HG03469 (cell line): Measurements from ENCODE around the gene NSFL1C.
"Not testable (repeated sequence)": the region's sequence is repeated elsewhere in the genome, so short reads cannot be mapped to it uniquely, and the experiment has no call there.

ENCODE experiments used
- ATAC-seq: cut with Tn5 transposase; IDR thresholded peaks from one replicate; pipeline ENCODE4 v1.9.1; 2021; ENCODE audit warnings: mild to moderate bottlenecking, moderate library complexity, moderate number of reproducible peaks; ENCODE audit not compliant: unreplicated experiment

Gene NSFL1C

DNA sequence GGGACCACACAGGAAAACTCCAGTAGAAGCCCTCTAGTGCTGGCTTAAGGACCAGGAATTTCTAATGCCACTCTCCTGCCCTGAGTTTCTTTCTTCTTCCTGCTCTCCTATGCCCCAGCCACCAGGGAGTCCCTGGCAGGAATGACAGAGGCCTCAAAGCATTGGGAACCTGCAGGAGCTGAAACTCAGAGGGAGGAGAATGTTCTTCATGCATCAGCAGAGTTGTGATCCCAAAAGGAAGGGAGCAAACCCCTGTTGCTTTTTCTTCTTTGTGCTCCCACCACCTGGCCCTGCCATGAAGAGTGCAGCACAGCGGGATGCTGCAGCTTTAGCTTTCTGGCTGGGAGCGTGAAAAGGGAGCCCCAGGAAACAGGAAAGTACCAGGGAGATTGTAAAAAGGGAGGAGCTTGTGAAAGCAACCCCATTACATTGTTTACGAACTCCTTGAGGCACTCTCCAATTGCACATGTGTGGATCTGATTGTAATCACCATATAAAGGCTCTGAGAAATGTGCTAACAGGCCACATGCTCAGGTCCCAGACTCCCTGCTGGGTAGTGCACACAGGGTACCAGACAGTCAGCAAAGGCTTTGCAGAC is 39.1 kb downstream of the NSFL1C start:
- no peak for ATAC-seq

DNA sequence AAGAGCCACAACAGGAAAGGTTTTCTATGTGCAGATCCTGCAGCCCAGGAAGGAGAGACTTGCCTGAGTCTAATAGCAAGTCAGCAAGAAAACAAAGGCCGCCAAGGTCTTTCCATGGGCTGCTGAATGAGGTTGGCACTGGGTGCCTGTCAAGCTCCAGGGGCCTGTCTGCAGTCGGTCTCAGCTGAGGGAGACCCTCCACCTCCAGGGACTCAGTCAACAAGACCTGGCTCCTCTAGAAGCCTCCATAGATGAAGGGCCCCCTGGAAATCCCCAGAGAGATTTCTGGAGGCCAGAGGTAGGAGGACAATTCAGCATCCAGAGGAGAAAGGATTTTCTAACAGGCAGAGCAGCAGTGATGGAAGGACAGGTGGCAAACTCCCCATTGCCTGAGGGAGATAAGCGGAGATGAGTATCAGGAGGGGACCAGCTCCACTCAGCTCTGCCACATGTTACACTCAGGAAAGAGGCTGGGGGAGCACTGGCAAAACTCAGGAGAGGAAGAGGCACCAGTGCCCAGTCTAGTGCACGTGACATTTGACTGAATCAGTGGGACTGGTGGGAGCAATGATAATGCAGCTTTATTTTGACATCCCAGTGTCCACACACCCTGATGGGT is 40.3 kb downstream of the NSFL1C start:
- ATAC-seq = no peak

DNA sequence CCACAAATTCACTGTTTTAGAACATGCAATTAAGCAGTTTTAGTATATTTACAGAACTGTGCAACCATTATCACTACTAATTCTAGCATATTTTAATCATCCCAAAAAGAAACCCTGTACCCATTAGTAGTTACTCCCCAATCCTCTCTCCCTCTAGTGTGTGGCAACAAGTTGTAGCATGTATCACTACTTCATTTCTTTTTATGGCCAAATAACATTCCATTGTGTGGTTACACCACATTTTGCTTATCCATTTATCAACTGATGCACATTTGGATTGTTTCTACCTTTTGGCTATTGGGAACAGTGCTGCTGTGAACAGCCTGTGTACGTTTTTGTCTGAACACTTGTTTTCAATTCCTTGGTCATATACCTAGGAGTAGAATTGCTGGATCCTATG is 42.3 kb downstream of the NSFL1C start:
- ATAC-seq = no peak

DNA sequence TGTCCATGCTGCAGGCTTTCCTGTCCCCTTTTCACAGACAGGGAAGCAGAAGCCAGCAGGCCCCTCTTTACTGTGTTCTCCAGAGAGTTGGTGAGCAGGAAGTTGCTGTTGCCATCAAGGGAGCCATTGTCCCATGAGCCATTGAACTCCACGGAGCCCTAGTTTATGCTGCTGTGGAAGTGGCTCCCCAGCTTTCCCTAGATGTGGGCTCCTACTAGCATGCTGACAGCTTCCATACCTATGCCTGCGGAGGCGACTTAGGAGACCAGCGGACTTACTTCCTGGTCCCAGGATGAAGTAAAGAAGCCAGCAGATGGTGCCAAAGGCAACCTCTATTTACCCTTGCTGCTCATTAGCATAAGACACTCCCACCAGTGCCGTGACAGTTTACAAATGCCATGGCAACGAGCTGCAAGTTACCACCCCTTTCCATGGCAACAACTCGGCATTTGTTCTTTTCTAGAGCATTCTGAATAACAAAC is 43.0 kb downstream of the NSFL1C start:
- no peak for ATAC-seq

DNA sequence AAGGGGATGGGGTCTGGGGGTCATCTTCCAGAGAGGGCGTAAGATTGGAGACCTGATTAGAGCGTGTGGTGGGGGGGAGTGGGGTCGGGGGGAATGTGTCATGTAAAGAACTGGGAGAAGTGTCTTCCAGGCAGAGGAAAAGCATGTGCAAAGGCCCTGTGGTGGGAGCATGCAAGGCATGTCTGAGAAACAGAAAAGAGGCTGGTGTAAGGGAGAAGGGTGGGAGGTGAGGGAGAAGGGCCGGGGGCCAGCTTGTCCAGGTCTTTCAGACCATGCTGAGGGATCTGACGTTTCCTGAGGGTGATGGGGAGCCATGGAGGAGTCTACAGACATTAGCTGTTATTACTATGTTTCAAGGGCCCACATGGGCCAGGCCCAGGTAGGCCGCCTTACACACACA is 43.4 kb downstream of the NSFL1C start:
- no peak for ATAC-seq

DNA sequence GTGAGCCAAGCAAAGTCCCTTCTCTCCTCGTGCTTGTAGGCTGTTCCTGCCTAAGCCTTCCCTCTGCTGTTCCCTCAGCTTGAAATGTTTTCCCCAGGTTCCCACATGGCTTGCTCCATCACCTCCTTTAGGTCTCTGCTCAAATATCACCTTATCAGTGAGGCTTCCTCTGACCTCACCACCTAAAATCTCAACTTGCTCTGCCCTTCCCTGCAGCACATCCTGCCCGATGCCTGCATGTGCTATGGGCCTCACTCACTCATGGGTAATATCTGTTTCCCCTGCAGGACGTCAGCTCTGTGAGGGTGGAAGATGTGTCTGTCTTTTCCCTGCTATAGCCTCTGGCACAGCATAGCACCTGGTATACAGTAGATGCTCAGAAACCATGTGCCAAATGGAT is 43.9 kb downstream of the NSFL1C start:
- no peak for ATAC-seq

DNA sequence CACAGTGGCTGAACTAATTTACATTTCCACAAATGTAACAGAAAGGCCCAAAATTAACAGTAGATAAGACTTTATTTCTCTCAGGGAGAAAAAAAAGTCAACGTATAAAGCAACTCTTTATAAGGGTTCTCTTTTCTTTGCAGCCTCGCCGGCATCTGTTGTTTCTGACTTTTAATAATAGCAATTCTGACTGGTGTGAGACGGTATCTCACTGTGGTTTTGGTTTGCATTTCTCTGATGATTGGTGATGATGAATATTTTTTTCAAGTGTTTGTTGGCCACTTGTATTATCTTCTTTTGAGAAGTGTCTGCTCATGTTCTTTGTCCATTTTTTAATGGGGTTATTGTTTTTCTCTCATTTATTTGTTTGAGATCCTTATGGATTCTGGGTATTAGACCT is 46.6 kb downstream of the NSFL1C start:
- ATAC-seq = no peak

DNA sequence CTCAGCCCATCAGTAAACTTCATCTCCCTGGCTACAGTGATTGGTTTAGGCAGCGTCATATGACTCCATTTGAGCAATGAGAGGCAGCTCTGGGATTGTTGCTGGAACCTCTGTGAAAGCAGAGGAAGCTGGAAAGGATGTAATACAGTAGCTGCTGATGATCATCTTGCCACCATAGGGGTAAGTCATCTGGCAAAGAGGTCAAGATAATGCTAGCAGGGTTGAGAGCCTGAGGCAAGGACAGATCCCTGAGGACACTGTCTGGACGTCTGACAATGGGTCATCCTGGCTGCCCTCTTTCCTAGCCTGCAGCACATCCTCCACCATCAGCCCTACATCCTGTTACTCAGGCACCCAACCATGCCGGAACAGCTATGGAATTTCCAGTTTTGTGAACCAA is 48.3 kb downstream of the NSFL1C start:
- no peak for ATAC-seq

DNA sequence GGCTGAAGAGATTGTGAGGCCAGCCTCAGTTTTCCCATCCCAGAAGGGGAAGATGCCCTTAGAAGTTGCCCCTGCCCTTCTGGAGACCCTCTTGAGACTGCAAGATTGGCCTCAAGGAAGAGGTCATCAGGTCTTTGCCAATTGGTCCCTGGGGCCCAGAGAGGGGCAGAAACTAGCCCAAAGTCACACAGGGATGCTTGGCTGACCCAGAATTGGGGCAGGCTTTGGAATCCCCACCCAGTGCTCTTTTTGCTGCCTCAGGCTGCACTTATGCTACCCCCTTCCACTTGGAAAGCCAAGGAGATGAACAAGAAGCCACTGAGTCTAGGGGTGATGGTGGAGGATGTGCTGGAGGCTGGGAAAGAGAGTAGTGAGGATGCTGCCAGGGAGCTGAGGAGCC is 48.9 kb downstream of the NSFL1C start:
- ATAC-seq = no peak

DNA sequence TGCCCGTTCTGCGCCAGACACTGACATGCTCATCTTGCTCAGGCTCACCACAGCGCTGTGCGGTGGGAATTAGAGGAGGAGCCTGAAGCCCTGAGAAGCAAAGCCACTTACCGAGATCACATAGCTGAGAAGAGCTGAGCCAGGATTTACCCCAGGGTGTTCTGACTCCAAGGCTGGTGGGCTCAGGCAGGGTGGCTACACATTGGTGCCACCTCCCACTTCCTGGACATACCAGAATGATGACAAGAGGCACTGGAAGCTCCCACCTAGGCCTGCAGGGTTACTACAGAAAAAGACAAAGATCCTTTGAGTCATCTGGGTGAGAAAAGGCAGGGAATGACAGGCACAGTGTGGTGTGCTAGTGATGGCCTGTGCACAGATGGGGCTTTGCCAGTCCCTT is 49.4 kb downstream of the NSFL1C start:
- no peak for ATAC-seq

DNA sequence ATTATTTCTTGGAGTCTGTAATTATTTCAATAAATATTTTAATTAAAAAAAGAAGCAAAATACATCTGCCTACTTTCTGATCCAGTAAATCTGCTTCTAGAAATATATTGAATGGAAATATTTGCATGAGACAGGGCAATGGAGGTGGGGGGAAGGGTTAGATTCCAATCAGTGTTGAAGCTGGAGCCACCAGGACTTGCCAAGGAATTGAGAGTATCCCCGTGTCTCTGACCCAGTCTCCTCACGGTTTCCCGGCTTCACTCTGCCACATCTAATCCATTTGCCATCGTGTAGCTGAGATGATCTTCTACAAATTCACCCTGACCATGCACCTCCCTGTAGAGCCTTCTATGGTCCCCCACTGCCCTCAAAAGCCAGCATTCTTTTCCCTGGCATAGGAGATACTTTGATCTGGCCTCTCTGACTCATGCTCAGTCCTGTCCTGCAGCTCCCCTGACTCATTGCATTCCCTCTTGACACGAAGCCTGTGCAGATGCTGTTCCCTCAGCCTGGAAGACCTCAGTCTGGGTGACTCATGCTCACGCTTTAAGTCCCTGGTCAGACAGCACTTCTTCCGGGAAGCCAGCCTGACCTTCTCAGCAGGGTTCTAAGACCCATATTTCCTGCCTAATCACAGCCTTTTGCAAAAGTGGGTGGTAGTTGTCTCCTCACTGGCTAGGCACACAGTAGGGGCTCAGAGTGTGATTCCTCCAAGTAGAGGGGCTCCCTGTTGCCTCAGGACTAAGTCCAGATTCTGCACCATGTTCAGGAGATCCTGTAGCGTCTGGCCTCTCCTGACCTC is 50.8 kb downstream of the NSFL1C start:
- ATAC-seq = no peak

DNA sequence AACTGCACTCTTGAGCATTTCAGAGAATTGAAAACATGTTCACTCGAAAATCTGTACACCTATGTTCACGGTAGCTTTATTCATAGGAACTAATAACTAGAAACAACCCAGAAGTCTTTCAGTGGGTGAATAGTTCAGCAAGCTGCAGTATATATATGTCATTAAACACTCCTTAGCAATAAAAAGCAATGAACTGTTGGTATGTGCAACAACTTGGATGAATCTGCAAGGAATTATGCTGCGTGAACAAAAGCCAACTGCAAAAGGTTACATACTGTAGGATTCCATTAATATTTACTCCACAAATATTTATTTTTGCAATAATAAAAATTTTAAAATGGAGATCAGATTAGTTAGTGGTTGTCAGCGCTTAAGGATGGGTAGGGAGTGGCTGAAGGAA is 51.7 kb downstream of the NSFL1C start:
- ATAC-seq = no peak

DNA sequence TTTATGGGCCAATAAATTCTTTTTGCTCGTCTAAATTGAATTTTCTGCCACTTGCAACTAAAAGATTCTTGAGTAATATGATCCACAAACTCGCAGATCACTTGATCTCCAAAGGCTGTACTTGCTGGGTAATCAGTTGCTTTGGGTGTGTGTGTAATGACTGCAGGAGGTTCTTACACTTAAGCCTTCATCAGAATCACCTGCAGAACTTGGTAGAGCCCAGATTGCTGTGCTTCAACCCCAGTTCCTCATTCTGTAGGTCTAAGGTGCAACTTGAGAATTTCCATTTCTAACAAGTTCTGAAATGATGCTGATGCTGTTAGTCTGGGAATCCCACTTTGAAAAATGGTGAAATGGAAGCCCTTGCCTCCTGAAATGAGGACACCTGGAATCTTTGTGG is 60.8 kb downstream of the NSFL1C start:
- no peak for ATAC-seq

DNA sequence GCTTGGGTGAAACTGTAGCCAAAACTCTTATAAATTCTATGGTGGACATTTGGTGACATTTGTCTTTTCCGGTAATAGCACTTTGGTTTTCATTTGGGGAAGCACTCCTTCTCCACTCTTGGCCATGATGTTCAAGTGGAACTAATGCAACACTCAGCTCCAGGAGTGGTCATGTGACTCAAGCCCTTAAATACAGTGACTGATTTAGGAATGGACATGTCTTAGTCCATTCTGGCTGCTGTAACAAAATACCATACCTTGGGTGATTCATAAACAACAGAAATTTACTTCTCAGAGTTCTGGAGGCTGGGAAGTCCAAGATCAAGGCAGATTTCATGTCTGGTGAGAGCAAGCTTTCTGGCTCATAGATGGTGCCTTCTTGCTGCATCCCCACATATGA is 63.0 kb downstream of the NSFL1C start:
- ATAC-seq = no peak

DNA sequence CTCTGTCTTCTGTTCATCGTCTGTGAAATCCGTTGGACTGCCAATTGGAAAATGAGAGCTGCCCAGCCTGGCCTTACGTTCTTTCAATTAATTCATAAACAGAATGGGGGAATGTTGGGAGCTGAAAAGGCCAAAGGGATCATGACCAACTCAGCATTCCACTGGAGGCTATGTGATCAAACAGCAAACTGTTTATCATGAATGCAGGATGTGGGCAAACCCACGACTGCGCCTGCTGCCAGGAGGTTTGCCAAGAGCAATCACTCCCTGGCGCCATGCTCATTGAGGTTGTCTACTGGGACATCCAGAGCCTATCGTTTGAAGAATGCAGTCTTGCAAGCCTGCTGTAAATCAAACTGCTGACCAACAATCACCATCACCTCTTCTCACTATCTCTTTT is 64.5 kb downstream of the NSFL1C start:
- ATAC-seq = no peak

DNA sequence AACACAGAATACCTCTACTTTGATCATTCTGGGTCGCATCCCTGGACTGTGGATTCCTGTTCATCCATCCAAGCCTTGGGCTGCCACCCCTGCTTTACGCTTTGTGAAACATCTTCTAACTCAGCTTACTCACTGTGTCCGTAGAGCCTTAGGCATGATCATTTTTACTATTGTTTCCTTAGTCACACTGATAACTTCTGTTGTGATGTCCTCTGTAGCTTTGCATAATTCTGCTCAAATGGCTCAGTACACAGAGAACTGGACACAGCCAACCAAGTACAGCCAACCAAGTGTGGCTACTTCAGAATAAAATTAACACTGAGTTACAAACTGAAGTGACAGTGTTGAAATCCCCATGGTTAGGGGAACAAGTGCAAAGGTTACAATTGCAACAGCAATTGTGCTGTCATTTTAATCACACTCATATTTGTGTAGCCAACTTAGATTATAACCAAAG is 65.2 kb downstream of the NSFL1C start:
- ATAC-seq = no peak

DNA sequence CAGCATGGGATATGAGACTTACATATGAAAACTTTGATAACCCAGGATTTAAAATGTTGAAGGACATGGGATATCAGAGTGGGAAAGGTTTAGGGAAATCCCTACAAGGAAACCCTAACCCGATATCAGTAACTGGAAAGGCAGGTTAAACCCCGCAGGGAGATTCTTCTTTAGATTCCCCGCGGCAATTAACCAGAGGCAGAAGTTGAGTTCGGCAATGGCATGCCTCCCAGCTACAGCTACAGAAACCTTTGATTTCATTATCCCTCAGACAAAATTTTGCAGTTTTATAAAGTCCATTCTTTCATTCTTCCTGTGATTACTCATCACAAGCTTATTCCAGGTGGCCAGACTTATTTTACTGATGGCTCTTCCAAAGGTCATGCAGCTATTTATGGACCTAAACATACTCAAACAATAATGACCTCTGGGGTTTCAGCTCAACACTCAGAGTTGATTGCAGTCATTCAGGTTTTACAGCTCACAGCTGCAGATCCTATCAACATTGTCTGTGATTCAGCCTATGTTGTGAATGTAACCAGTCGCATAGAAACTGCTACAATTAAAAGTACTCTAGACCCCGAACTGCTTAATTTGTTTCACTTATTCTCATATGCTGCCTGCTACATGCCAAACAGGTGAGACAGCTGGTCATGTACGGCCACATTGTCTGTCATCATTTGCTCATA is 66.8 kb downstream of the NSFL1C start:
- ATAC-seq = not testable (repeated sequence)

DNA sequence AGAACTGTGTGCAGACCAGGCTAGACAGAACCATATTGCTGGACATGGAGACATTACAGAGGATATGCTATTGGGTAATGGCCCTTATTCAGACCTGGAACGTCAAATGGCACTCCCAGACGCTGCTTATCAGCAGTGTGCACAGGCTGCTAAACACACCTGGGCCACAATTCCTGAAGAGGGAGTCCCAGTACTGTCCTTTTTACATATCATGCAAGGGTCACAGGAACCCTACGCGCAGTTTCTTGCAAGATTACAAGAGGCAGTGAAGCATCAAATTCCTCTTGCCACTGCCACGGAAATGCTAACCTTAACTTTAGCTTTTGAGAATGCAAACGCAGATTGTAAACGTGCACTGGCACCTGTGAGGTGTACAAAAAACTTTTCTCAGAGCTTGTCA is 68.5 kb downstream of the NSFL1C start:
- not testable (repeated sequence) for ATAC-seq

DNA sequence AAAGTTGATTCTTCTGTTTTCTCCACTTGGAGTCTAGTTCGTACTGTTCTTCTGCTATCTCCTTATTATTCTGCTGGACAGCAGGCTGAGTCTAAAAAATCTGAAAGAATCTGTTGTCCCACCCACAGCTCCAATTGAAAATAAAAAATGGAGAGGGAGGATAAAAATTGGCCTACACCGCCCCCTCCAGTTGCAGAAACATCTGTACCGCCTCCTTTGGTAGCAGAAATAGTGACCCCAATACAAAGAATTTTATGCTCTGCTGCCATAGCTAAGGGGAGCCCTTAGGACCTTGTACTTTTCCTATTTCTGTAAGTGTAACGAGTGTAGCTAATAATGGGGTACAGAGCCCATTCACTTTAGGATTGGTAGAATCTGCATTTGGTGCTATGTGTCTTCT is 68.9 kb downstream of the NSFL1C start:
- ATAC-seq = no peak

DNA sequence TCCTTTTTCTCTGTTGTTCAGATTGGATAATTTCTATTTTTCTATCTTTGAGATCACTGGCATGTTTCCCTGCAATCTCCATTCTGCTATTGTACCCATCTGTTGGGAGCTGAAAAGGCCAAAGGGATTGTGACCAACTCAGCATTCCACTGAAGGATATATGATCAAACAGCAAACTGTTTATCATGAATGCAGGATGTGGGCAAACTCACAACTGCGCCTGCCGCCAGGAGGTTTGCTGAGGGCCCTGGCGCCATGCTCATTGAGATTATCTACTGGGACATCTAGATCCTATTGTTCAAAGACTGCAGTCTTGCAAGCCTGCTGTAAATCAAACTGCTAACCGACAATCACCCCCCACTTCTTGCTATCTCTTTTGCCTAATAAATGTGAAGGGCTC is 69.9 kb downstream of the NSFL1C start:
- ATAC-seq = no peak

DNA sequence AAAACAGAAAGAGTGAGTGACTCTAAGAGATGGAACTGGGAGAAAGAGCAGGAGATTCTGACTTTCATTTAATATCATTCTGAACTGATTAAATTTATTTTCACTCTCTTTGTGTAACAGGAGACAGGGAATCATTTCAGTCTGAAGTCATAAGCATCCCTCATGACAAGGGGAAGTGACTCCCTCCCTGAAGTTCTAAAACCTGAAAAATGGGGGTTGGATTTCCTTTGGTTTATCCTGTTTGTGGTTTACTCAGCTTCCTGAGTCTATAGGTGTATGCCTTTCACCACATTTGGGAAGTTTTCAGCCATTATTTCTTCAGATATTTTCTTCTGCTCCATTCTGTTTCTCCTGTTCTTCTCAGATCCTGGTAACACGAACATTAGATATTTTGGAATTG is 70.4 kb downstream of the NSFL1C start:
- ATAC-seq = no peak

DNA sequence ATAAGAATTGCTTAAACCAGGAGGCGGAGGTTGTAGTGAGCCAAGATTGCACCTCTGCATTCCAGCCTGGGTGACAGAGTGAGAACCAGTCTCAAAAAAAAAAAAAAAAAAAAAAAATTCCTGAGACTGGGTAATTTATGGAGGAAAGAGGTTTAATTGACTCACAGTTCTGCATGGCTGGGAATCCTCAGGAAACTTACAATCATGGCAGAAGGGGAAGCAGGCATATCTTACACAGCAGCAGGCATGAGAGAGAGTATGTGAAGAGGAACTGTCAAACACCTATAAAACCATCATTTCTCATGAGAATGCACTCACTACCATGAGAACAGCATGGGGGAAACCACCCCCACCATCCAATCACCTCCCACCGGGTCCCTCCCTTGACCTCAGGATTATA is 72.0 kb downstream of the NSFL1C start:
- ATAC-seq = no peak
